Ramos (cell line): Measurements from ENCODE around the gene TMX1.
"Not testable (repeated sequence)": the region's sequence is repeated elsewhere in the genome, so short reads cannot be mapped to it uniquely, and the experiment has no call there.

Experiments used
- in situ Hi-C: fragments of 300-500 bp; cut with MboI; formaldehyde crosslinking; loops from one replicate; pipeline ENCODE4 v1.14.3; 2022; ENCODE audit warnings: low sequenced_read_pairs; ENCODE audit not compliant: unreplicated experiment

The TMX1 gene

GRCh38 chr14:51239813-51240803 lies at the start of gene TMX1:
TSS of gene TMX1 (plus strand) at chr14:51240247. CDS start at chr14:51240293, 46 bp downstream.
- in situ Hi-C loops: no loop called here

- in situ Hi-C loops: no loop called here
Measured at GRCh38 chr14:51201890-51202289, 38.2 kb upstream of the TMX1 start.

GRCh38 chr14:51202914-51203665 lies 37.0 kb upstream of the TMX1 start:
- in situ Hi-C loops: no loop called here

GRCh38 chr14:51203881-51204280 lies 36.2 kb upstream of the TMX1 start:
- in situ Hi-C loops: no loop called here

GRCh38 chr14:51205486-51205885 lies 34.6 kb upstream of the TMX1 start:
- in situ Hi-C loops: no loop called here

- in situ Hi-C loops: no loop called here
Measured at GRCh38 chr14:51206462-51206861, 33.6 kb upstream of the TMX1 start.

GRCh38 chr14:51207621-51208020 lies 32.4 kb upstream of the TMX1 start:
- in situ Hi-C loops: no loop called here

- in situ Hi-C loops: no loop called here
Measured at GRCh38 chr14:51208982-51209381, 31.1 kb upstream of the TMX1 start.

GRCh38 chr14:51209457-51209856 lies 30.6 kb upstream of the TMX1 start:
- in situ Hi-C loops: no loop called here

- in situ Hi-C loops: no loop called here
Measured at GRCh38 chr14:51210594-51210993, 29.5 kb upstream of the TMX1 start.

GRCh38 chr14:51211149-51211548 lies 28.9 kb upstream of the TMX1 start:
- in situ Hi-C loops: no loop called here

GRCh38 chr14:51216602-51217001 lies 23.4 kb upstream of the TMX1 start:
- in situ Hi-C loops: no loop called here

- in situ Hi-C loops: no loop called here
Measured at GRCh38 chr14:51219473-51220448, 20.3 kb upstream of the TMX1 start.

- in situ Hi-C loops: not testable (repeated sequence)
Measured at GRCh38 chr14:51223463-51223862, 16.6 kb upstream of the TMX1 start.

GRCh38 chr14:51224551-51224950 lies 15.5 kb upstream of the TMX1 start:
- in situ Hi-C loops: no loop called here

GRCh38 chr14:51225751-51226150 lies 14.3 kb upstream of the TMX1 start:
- in situ Hi-C loops: no loop called here

GRCh38 chr14:51228391-51228790 lies 11.7 kb upstream of the TMX1 start:
- in situ Hi-C loops: no loop called here

- in situ Hi-C loops: no loop called here
Measured at GRCh38 chr14:51228890-51229289, 11.2 kb upstream of the TMX1 start.

GRCh38 chr14:51236314-51236713 lies 3.7 kb upstream of the TMX1 start:
- in situ Hi-C loops: no loop called here

- in situ Hi-C loops: no loop called here
Measured at GRCh38 chr14:51240804-51241380, 845 bp downstream of the TMX1 start.
